WTC11 (cell line): ENCODE results near the gene AURKAIP1. TPM values are rescaled to one million over a fixed set of nuclear protein-coding genes. Genes with fewer than 3 reads are reported as not detected.

Source experiments
- ATAC-seq: fragments of 200-7000 bp; cut with Tn5 transposase; 2 replicates; pipeline ENCODE4 v1.10.0; 2021; ENCODE audit warnings: mild to moderate bottlenecking, moderate library complexity
- CTCF ChIA-PET: fragments of 300-600 bp; sonication (Branson Sonifier 250); formaldehyde crosslinking; loops from one replicate; lab custom pipeline; 2021; ENCODE audit warnings: antibody characterized with exemption; lab: Charles Lee
- POLR2A ChIA-PET: fragments of 350-600 bp; sonication (Branson Sonifier 250); formaldehyde crosslinking; loops from one replicate; lab custom pipeline; 2021; ENCODE audit warnings: antibody characterized with exemption; lab: Charles Lee
- DNase-seq: peaks from one replicate; pipeline ENCODE4 v3.0.0; 2021; ENCODE audit warnings: low spot score
- H3K27ac Mint-ChIP-seq: 2 replicates; pipeline ENCODE4 v1.8.0; 2021; ENCODE audit warnings: mixed read lengths
- H3K27me3 Mint-ChIP-seq: 2 replicates; pipeline ENCODE4 v1.8.0; 2021; ENCODE audit warnings: low read depth, mild to moderate bottlenecking, moderate library complexity, mixed read lengths
- H3K36me3 Mint-ChIP-seq: 2 replicates; pipeline ENCODE4 v1.8.0; 2021; ENCODE audit warnings: mixed read lengths
- H3K4me1 Mint-ChIP-seq: 2 replicates; pipeline ENCODE4 v1.8.0; 2022; ENCODE audit warnings: mixed read lengths
- H3K4me3 Mint-ChIP-seq: 2 replicates; pipeline ENCODE4 v1.8.0; 2021; ENCODE audit warnings: mild to moderate bottlenecking, moderate library complexity, mixed read lengths
- H3K9me3 Mint-ChIP-seq: 2 replicates; pipeline ENCODE4 v1.8.0; 2021; ENCODE audit warnings: mixed read lengths
- ARID4B ChIP-seq: sonication (generic); formaldehyde crosslinking; IDR thresholded peaks from 2 replicates; pipeline ENCODE4 v1.8.0; 2023; ENCODE audit warnings: missing genetic modification reagents, mild to moderate bottlenecking, borderline replicate concordance
- ATF2 ChIP-seq: sonication (generic); formaldehyde crosslinking; IDR thresholded peaks from 2 replicates; pipeline ENCODE4 v1.8.1; 2022; ENCODE audit warnings: low read depth, missing genetic modification reagents, borderline replicate concordance
- IRF2 ChIP-seq: sonication (generic); formaldehyde crosslinking; IDR thresholded peaks from 2 replicates; pipeline ENCODE4 v1.8.0; 2022; ENCODE audit warnings: low read depth, missing genetic modification reagents, borderline replicate concordance
- MAX ChIP-seq: sonication (generic); formaldehyde crosslinking; IDR thresholded peaks from 2 replicates; pipeline ENCODE4 v1.8.0; 2022; ENCODE audit warnings: mild to moderate bottlenecking, missing genetic modification reagents
- NFATC4 ChIP-seq: fragments of 250-450 bp; sonication (Bioruptor Pico); IDR thresholded peaks from 2 replicates; pipeline ENCODE4 v1.9.0; 2021; ENCODE audit warnings: mild to moderate bottlenecking
- PREB ChIP-seq: sonication (generic); formaldehyde crosslinking; IDR thresholded peaks from 2 replicates; pipeline ENCODE4 v1.8.1; 2022; ENCODE audit warnings: mild to moderate bottlenecking, missing genetic modification reagents, moderate library complexity, borderline replicate concordance
- PRRX2 ChIP-seq: fragments of 250-450 bp; sonication (Bioruptor Pico); IDR thresholded peaks from 2 replicates; pipeline ENCODE4 v1.8.0; 2021; ENCODE audit warnings: mild to moderate bottlenecking
- ZBTB43 ChIP-seq: sonication (generic); formaldehyde crosslinking; IDR thresholded peaks from 2 replicates; pipeline ENCODE4 v1.8.1; 2023; ENCODE audit warnings: mild to moderate bottlenecking, missing genetic modification reagents
- ZNF138 ChIP-seq: sonication (generic); formaldehyde crosslinking; conservative IDR thresholded peaks from 2 replicates; pipeline ENCODE4 v1.8.1; 2022; ENCODE audit warnings: mild to moderate bottlenecking, moderate library complexity, missing genetic modification reagents
- ZNF232 ChIP-seq: sonication (generic); formaldehyde crosslinking; IDR thresholded peaks from 2 replicates; pipeline ENCODE4 v1.8.0; 2022; ENCODE audit warnings: mild to moderate bottlenecking, missing genetic modification reagents
- ZNF281 ChIP-seq: sonication (generic); formaldehyde crosslinking; IDR thresholded peaks from 2 replicates; pipeline ENCODE4 v1.8.0; 2023; ENCODE audit warnings: mild to moderate bottlenecking, missing genetic modification reagents
- total RNA-seq: library from RNA; stranded (reverse); gene quantifications from 3 replicates; pipeline ENCODE4 v1.2.3, GENCODE V29; 2021

The AURKAIP1 gene
- total RNA-seq, 1 experiment from 2014 or later, result 268 TPM

GRCh38 chr1:1325288-1326074, 49.5 kb downstream of the AURKAIP1 start:
- peaks cover 11% of the 10 kb centered on the region for H3K4me1 Mint-ChIP-seq
- ChIA-PET CTCF (interaction anchor here (0.5 to 0.6 kb wide), 2 partner anchors 37 to 69 kb away, joined by 5 read pairs; no protein-coding TSS in a partner anchor), POLR2A (interaction anchor here (0.7 kb wide), 2 partner anchors 30 to 50 kb away, joined by 3 read pairs; partner anchors contain the start of gene AURKAIP1)
- TF ChIP-seq ZBTB43 (CRISPR knock-in tag) (no peak), PRRX2 (CRISPR knock-in tag) (no peak), PREB (CRISPR knock-in tag) (no peak), NFATC4 (no peak), MAX (CRISPR knock-in tag) (no peak), ATF2 (CRISPR knock-in tag) (no peak), ZNF281 (no peak), ARID4B (CRISPR knock-in tag) (no peak), IRF2 (CRISPR knock-in tag) (no peak), ZNF232 (CRISPR knock-in tag) (no peak), ZNF138 (CRISPR knock-in tag) (no peak)
- ATAC-seq, result no peak
- H3K27me3 Mint-ChIP-seq, result no peaks in the 10 kb centered on the region
- H3K9me3 Mint-ChIP-seq, result peaks cover 4% of the 10 kb centered on the region
- H3K4me3 Mint-ChIP-seq, result peak overlapping the region; percentile 63
- no peak overlapping the region for H3K27ac Mint-ChIP-seq
- DNase-seq, result no peak
- H3K36me3 Mint-ChIP-seq, result no peaks in the 10 kb centered on the region
